IMR-90 (cell line): ENCODE measurements around the gene QSOX2. TPM values are rescaled to one million over a fixed set of nuclear protein-coding genes. Genes with fewer than 3 reads are reported as not detected.
A peak's percentile ranks its signal among the peaks of the same experiment; 100 is the strongest.

Source experiments
- ATAC-seq: fragments of 200-7000 bp; cut with Tn5 transposase; 2 replicates; pipeline ENCODE4 v1.9.1; 2020; ENCODE audit warnings: low read depth, mild to moderate bottlenecking, moderate library complexity
- BruUV-seq: library from RNA; stranded (reverse); fragments of 400-500 nt; replicated peaks from 2 replicates; lab custom pipeline; 2021; lab: Mats Ljungman, UMichigan
- CTCF ChIA-PET: fragments of 300-600 bp; formaldehyde crosslinking; extraction: SDS; loops from one replicate; lab custom pipeline; 2021; ENCODE audit warnings: antibody characterized with exemption; lab: Yijun Ruan, JAX
- POLR2A ChIA-PET: fragments of 300-600 bp; sonication (Branson Sonifier 250); formaldehyde crosslinking; loops from one replicate; lab custom pipeline; 2022; ENCODE audit warnings: antibody characterized with exemption; ENCODE audit not compliant: unreplicated experiment; lab: Charles Lee
- DNase-seq: peaks from one replicate; pipeline ENCODE4 v3.0.0; 2013
- H2AFZ ChIP-seq: replicated peaks from 2 replicates; pipeline ENCODE3; 2013; ENCODE audit warnings: low read length, mild to moderate bottlenecking; ENCODE audit not compliant: poor library complexity
- H2AK5ac ChIP-seq: 2 replicates; pipeline ENCODE4 v1.6.1; 2013; ENCODE audit warnings: low read depth, low read length, inconsistent platforms
- H2AK9ac ChIP-seq: replicated peaks from 2 replicates; pipeline ENCODE3; 2013; ENCODE audit warnings: mild to moderate bottlenecking, low read depth, low read length, moderate library complexity; ENCODE audit not compliant: poor library complexity
- H2BK120ac ChIP-seq: 2 replicates; pipeline ENCODE4 v1.6.1; 2013; ENCODE audit warnings: low read depth, low read length, inconsistent platforms
- H2BK15ac ChIP-seq: 3 replicates; pipeline ENCODE4 v1.6.1; 2013; ENCODE audit warnings: low read depth, low read length, inconsistent platforms
- H2BK20ac ChIP-seq: 2 replicates; pipeline ENCODE4 v1.6.1; 2013; ENCODE audit warnings: low read depth, mild to moderate bottlenecking, inconsistent platforms, low read length, moderate library complexity
- H2BK5ac ChIP-seq: 2 replicates; pipeline ENCODE4 v1.6.1; 2013; ENCODE audit warnings: mild to moderate bottlenecking, low read depth, low read length, inconsistent platforms; ENCODE audit not compliant: poor library complexity, severe bottlenecking
- H3K14ac ChIP-seq: replicated peaks from 2 replicates; pipeline ENCODE4 v1.6.1; 2013; ENCODE audit warnings: low read depth, low read length, inconsistent platforms
- H3K18ac ChIP-seq: 2 replicates; pipeline ENCODE4 v1.6.1; 2013; ENCODE audit warnings: low read depth, low read length, control low read depth
- H3K23ac ChIP-seq: 2 replicates; pipeline ENCODE4 v1.6.1; 2013; ENCODE audit warnings: low read depth, low read length, inconsistent platforms
- H3K27ac ChIP-seq: 2 replicates; pipeline ENCODE4 v1.5.1; 2013; ENCODE audit warnings: mild to moderate bottlenecking, control low read depth, low read length; ENCODE audit not compliant: insufficient read depth
- H3K27me3 ChIP-seq: 2 replicates; pipeline ENCODE4 v1.6.1; 2013; ENCODE audit warnings: low read length; ENCODE audit not compliant: control insufficient read depth, insufficient read depth
- H3K36me3 ChIP-seq: 2 replicates; pipeline ENCODE4 v1.6.1; 2013; ENCODE audit warnings: low read length, mixed read lengths; ENCODE audit not compliant: control insufficient read depth, insufficient read depth
- H3K4ac ChIP-seq: 2 replicates; pipeline ENCODE4 v1.6.1; 2013; ENCODE audit warnings: low read depth, low read length, inconsistent platforms
- H3K4me1 ChIP-seq: 2 replicates; pipeline ENCODE4 v1.6.1; 2013; ENCODE audit warnings: low read length, mixed read lengths; ENCODE audit not compliant: control insufficient read depth, insufficient read depth
- H3K4me2 ChIP-seq: 2 replicates; pipeline ENCODE4 v1.6.1; 2013; ENCODE audit warnings: low read depth, mild to moderate bottlenecking, control low read depth, low read length, moderate library complexity
- H3K4me3 ChIP-seq: 2 replicates; pipeline ENCODE4 v1.5.1; 2013; ENCODE audit warnings: low read depth, mild to moderate bottlenecking, control low read depth, low read length, moderate library complexity; ENCODE audit not compliant: insufficient read depth
- H3K56ac ChIP-seq: 2 replicates; pipeline ENCODE4 v1.6.1; 2013; ENCODE audit warnings: low read length, inconsistent platforms; ENCODE audit not compliant: insufficient read depth; ENCODE audit errors: extremely low read depth
- H3K79me1 ChIP-seq, 2 experiments: 2 replicates each; pipeline ENCODE4 v1.6.1; 2013; ENCODE audit warnings: low read length in 2 of 2, inconsistent platforms in 1 of 2, low read depth in 1 of 2
- H3K9ac ChIP-seq: 2 replicates; pipeline ENCODE4 v1.6.1; 2013; ENCODE audit warnings: low read depth, low read length, control low read depth
- H3K9me1 ChIP-seq: 2 replicates; pipeline ENCODE4 v1.6.1; 2013; ENCODE audit warnings: low read length, inconsistent platforms; ENCODE audit not compliant: insufficient read depth
- H3K9me3 ChIP-seq: 2 replicates; pipeline ENCODE4 v1.6.1; 2013; ENCODE audit warnings: low read length; ENCODE audit not compliant: control insufficient read depth, insufficient read depth
- H4K20me1 ChIP-seq: 2 replicates; pipeline ENCODE4 v1.6.1; 2013; ENCODE audit warnings: low read length, inconsistent platforms; ENCODE audit not compliant: insufficient read depth
- H4K5ac ChIP-seq: 2 replicates; pipeline ENCODE4 v1.6.1; 2013; ENCODE audit warnings: mild to moderate bottlenecking, low read depth, low read length, control low read depth
- H4K8ac ChIP-seq, 2 experiments: 2 replicates each; pipeline ENCODE4 v1.6.1; 2013; ENCODE audit warnings: low read depth in 2 of 2, low read length in 2 of 2, control low read depth in 1 of 2, inconsistent platforms in 1 of 2
- H4K91ac ChIP-seq: 2 replicates; pipeline ENCODE4 v1.6.1; 2013; ENCODE audit warnings: low read depth, low read length, inconsistent platforms; ENCODE audit not compliant: insufficient read depth
- BHLHE40 ChIP-seq: fragments of 150-350 bp; IDR thresholded peaks from 2 replicates; pipeline ENCODE4 v1.6.1; 2016; ENCODE audit warnings: mild to moderate bottlenecking, low read depth, low read length
- CHD1 ChIP-seq: IDR thresholded peaks from 2 replicates; pipeline ENCODE4 v1.6.1; 2012; ENCODE audit warnings: low read depth, low read length, improper control_type of control experiment
- CTCF ChIP-seq: conservative IDR thresholded peaks from 2 replicates; pipeline ENCODE4 v1.5.1; 2012; ENCODE audit warnings: mild to moderate bottlenecking, low read depth, low read length, improper control_type of control experiment
- FOS ChIP-seq: fragments of 150-350 bp; IDR thresholded peaks from 2 replicates; pipeline ENCODE4 v1.6.1; 2016; ENCODE audit warnings: low read depth, low read length
- MAFK ChIP-seq: IDR thresholded peaks from 2 replicates; pipeline ENCODE4 v1.6.1; 2012; ENCODE audit warnings: low read depth, low read length, improper control_type of control experiment
- MAZ ChIP-seq: IDR thresholded peaks from 2 replicates; pipeline ENCODE4 v1.6.1; 2012; ENCODE audit warnings: low read depth, mild to moderate bottlenecking, low read length, improper control_type of control experiment, moderate library complexity, borderline replicate concordance
- MXI1 ChIP-seq: IDR thresholded peaks from 2 replicates; pipeline ENCODE4 v1.6.1; 2012; ENCODE audit warnings: low read depth, mild to moderate bottlenecking, low read length, moderate library complexity, borderline replicate concordance
- NFE2L2 ChIP-seq: fragments of 150-350 bp; IDR thresholded peaks from 2 replicates; pipeline ENCODE4 v1.6.1; 2016; ENCODE audit warnings: low read depth, mild to moderate bottlenecking, low read length
- SMC3 ChIP-seq: fragments of 150-350 bp; IDR thresholded peaks from 2 replicates; pipeline ENCODE4 v1.6.1; 2016; ENCODE audit warnings: low read depth, mild to moderate bottlenecking, antibody characterized with exemption, low read length, moderate library complexity
- WGBS, 2 experiments: methylation state at CpG; one replicate each; pipeline versions ENCODE4 v1.1.5 to v1.1.7; 2013; ENCODE audit warnings: missing lambda C conversion rate in 2 of 2; ENCODE audit not compliant: insufficient read length in 1 of 2; ENCODE audit errors: extremely low coverage in 2 of 2; 5-methylcytosine and 5-hydroxymethylcytosine counted together
- dilution Hi-C: fragments of 300-500 bp; cut with HindIII; formaldehyde crosslinking; loops from one replicate; pipeline ENCODE4 v1.14.3; 2018; ENCODE audit warnings: low sequenced_read_pairs; ENCODE audit not compliant: unreplicated experiment
- in situ Hi-C: fragments of 300-500 bp; cut with MboI; formaldehyde crosslinking; loops from 3 replicates; pipeline ENCODE4 v1.14.3; 2019; ENCODE audit warnings: low sequenced_read_pairs, inconsistent platforms, mixed read lengths
- intact Hi-C: fragments of 100-400 bp; cut with micrococcal nuclease; formaldehyde crosslinking; loops from 2 replicates; pipeline ENCODE4 v1.10.0; 2022
- polyA plus RNA-seq, 3 experiments: library from polyadenylated mRNA; depleted of rRNA; stranded (reverse); fragments of >200 nt; gene quantifications; 2 replicates each; pipeline ENCODE4 v1.2.3, GENCODE V29; 2012; ENCODE audit warnings: low replicate concordance in 1 of 3
- total RNA-seq: library from RNA; depleted of rRNA; stranded (reverse); fragments of >200 nt; gene quantifications from 2 replicates; pipeline ENCODE4 v1.2.3, GENCODE V29; 2012
- TF ChIP-seq, protein P1 (sequence below): fragments of 150-350 bp; IDR thresholded peaks from 2 replicates; pipeline ENCODE4 v1.6.1; 2016; ENCODE audit warnings: low read depth, mild to moderate bottlenecking, low read length, moderate library complexity, borderline replicate concordance
- TF ChIP-seq, protein P2 (sequence below): fragments of 150-350 bp; IDR thresholded peaks from 2 replicates; pipeline ENCODE4 v1.6.1; 2017; ENCODE audit warnings: mild to moderate bottlenecking, antibody characterized with exemption, low read length, low read depth

Gene QSOX2
- total and polyA plus RNA-seq, 2 of the 4 experiments (the other 2 are of a cell fraction): 5.9 to 12.9 TPM

GRCh38 chr9:136226680-136227407, 18.8 kb downstream of the QSOX2 start:
- Histone ChIP-seq H3K9ac (no peak overlapping the region), H3K9me1 (peaks cover 6% of the 10 kb centered on the region; the same call in 1 of the 2 replicates), H3K4me1 (peaks cover 6% of the 10 kb centered on the region; the same call in 1 of the 2 replicates), H3K14ac (no peak overlapping the region), H3K23ac (no peak overlapping the region), H3K4ac (no peak overlapping the region), H3K56ac (no peak overlapping the region), H4K5ac (no peak overlapping the region), H3K9me3 (no peaks in the 10 kb centered on the region), H3K27ac (no peak overlapping the region), H4K91ac (no peak overlapping the region), H4K8ac (no peak overlapping the region), H4K20me1 (peaks cover 30% of the 10 kb centered on the region), H2BK15ac (no peak overlapping the region), H2AFZ (no peak overlapping the region), H3K4me2 (no peak overlapping the region), H2BK120ac (no peak overlapping the region), H2AK5ac (0 out of 2 replicates have a peak overlapping the region, but pooled peaks have one; percentile 45), H3K36me3 (peaks cover 12% of the 10 kb centered on the region; the same call in 1 of the 2 replicates), H3K18ac (no peak overlapping the region), H2AK9ac (no peak overlapping the region), H2BK20ac (no peak overlapping the region), H3K27me3 (no peaks in the 10 kb centered on the region), H3K79me1 (peaks cover 11 to 35% of the 10 kb centered on the region in 2 experiments), H3K4me3 (no peak overlapping the region), H2BK5ac (no peak overlapping the region)
- in situ Hi-C loops (no loop called here), intact Hi-C loops (no loop called here), dilution Hi-C loops (no loop called here)
- WGBS, 2 experiments: 88% methylated on average over 16 of the region's 30 CpGs; no CpG with 5 or more reads in 1 of the 2 experiments
- no peak for DNase-seq
- BruUV-seq: no TSS peak
- ChIA-PET POLR2A (no interaction called here), CTCF (no interaction called here)
- ATAC-seq: no peak
- no peak for TF ChIP-seq CTCF
- TF ChIP-seq MAFK: no peak
- no peak for TF ChIP-seq FOS
- no peak for TF ChIP-seq NFE2L2
- no peak for TF ChIP-seq SMC3
- TF ChIP-seq, protein P1, sequence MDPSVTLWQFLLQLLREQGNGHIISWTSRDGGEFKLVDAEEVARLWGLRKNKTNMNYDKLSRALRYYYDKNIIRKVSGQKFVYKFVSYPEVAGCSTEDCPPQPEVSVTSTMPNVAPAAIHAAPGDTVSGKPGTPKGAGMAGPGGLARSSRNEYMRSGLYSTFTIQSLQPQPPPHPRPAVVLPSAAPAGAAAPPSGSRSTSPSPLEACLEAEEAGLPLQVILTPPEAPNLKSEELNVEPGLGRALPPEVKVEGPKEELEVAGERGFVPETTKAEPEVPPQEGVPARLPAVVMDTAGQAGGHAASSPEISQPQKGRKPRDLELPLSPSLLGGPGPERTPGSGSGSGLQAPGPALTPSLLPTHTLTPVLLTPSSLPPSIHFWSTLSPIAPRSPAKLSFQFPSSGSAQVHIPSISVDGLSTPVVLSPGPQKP: no peak
- TF ChIP-seq, protein P2, sequence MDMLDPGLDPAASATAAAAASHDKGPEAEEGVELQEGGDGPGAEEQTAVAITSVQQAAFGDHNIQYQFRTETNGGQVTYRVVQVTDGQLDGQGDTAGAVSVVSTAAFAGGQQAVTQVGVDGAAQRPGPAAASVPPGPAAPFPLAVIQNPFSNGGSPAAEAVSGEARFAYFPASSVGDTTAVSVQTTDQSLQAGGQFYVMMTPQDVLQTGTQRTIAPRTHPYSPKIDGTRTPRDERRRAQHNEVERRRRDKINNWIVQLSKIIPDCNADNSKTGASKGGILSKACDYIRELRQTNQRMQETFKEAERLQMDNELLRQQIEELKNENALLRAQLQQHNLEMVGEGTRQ: no peak
- TF ChIP-seq MAZ: no peak
- TF ChIP-seq MXI1: no peak
- no peak for TF ChIP-seq CHD1
- TF ChIP-seq BHLHE40: no peak
